Skin of body (tissue), 2 donors: ENCODE measurements around the gene HP. TPM values are rescaled to one million over a fixed set of nuclear protein-coding genes. Genes with fewer than 3 reads are reported as not detected.

Experiments
- DNase-seq: peaks from one replicate; lab custom pipeline; 2025; lab: John Stamatoyannopoulos, UW
- total RNA-seq: library from RNA; depleted of rRNA; stranded (reverse); fragments of >200 nt; gene quantifications from one replicate; pipeline ENCODE4 v1.2.3, GENCODE V29; 2014

Gene HP
- total RNA-seq, 1 donor from 2014 or later = 12.7 TPM

GRCh38 chr16:72085002-72085401 lies 30.7 kb downstream of the HP start:
- DNase-seq = no peak

DNA sequence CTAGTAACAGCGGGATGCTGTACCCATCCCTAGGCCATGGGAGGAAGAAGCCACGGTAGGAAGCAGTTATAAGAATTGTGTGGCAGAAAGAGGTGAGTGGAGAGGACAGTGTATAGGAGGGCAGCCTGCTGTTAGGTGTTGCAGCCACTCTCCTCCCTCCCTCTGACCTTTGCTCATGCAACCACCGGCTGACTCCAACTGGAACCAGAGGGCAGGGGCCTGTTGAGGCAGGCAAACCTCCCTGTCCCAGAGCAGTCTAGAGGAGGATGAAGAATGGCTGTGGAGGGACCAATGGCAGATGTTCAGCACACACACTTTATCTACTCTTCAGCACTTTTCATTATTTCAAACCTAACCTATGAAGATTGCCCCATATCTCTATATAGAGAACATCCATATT lies 36.9 kb downstream of the HP start:
- DNase-seq = no peak

- no peak for DNase-seq
Measured at GRCh38 chr16:72092832-72093447, 38.6 kb downstream of the HP start.

- DNase-seq = peak; percentile 99
Measured at GRCh38 chr16:72093448-72094265, 39.4 kb downstream of the HP start, which contains the start of the genes DHX38 and TXNL4B. DHX38 (plus strand) TSS chr16:72093847; CDS start chr16:72096158, 2,311 bp downstream. TXNL4B (minus strand) TSS chr16:72093620; CDS start chr16:72090749, 2,871 bp downstream.

DNA sequence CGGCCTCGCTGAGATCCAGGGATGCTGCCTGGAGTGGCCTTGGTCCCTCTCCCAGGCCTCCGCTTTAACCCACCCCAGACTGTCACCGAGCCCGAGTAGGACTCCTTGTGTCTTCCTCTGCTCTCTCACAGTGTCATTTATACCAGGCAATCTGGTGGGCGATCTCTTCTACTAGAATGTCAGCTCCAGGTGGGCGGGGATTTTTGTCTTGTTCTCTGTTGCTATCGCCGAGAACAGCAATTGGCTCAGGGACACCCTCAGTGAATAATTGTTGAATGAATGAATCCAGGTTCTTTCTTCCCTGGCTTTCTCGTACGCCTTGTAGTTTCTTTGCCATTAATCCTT lies 39.9 kb downstream of the HP start:
- DNase-seq = no peak

DNA sequence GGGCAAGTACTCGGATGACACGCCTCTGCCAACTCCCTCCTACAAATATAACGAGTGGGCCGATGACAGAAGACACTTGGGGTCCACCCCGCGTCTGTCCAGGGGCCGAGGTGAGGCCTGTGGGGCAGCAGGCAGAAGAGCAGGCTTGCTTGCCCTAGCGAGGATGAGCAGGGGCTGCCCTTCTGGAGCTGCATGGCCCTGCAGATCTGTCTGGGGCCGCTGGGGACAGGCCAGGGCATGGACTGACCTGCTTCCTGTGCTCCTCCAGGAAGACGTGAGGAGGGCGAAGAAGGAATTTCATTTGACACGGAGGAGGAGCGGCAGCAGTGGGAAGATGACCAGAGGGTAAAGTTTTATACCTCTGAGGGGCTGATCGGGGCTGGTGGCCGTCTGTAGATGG lies 44.6 kb downstream of the HP start:
- DNase-seq = no peak

GRCh38 chr16:72099377-72099818 lies 45.1 kb downstream of the HP start:
- DNase-seq = peak; percentile 11

DNA sequence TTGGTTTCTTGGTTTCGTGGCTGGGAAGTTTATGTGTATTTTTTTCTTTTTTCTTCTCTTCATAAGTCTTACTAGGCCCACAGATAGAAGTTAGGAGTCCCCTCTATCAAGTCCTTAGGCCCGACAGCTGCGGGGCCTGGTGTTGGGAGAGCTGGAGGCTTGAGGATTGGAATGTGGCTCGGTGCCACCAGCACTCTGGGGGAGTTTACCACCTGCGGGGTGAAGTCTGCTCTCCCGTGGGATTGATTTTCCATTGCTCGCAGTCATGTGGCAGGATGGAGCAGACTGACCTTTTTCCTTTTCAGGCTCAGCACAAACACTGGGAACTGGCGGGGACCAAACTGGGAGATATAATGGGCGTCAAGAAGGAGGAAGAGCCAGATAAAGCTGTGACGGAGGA lies 46.9 kb downstream of the HP start:
- no peak for DNase-seq

GRCh38 chr16:72104905-72105304 lies 50.6 kb downstream of the HP start:
- DNase-seq = no peak

DNA sequence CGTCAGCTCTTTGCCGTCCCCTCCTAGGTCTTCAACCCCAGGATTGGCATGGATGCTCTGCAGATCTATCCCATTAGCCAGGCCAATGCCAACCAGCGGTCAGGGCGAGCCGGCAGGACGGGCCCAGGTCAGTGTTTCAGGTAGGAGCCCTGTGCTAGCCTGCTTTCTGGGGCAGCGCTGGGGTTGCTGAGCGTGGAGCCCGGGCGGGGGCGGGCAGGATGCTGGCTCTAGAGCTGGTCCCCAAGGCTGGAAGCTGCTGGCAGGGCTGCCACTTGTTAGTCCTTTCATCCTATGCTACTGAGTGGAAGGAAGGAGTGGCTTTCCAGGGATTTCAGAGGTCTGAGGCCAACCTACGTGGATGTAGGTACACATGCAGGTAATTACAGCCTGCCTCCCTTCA lies 51.7 kb downstream of the HP start:
- no peak for DNase-seq

DNA sequence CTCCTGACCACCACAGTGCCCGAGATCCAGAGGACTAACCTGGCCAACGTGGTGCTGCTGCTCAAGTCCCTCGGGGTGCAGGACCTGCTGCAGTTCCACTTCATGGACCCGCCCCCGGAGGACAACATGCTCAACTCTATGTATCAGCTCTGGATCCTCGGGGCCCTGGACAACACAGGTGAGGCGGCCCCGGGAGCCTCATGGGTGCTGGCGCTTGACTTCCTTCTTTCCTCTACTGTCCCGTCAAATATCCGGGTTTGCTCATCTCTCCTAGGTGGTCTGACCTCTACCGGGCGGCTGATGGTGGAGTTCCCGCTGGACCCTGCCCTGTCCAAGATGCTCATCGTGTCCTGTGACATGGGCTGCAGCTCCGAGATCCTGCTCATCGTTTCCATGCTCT lies 53.1 kb downstream of the HP start:
- no peak for DNase-seq

DNA sequence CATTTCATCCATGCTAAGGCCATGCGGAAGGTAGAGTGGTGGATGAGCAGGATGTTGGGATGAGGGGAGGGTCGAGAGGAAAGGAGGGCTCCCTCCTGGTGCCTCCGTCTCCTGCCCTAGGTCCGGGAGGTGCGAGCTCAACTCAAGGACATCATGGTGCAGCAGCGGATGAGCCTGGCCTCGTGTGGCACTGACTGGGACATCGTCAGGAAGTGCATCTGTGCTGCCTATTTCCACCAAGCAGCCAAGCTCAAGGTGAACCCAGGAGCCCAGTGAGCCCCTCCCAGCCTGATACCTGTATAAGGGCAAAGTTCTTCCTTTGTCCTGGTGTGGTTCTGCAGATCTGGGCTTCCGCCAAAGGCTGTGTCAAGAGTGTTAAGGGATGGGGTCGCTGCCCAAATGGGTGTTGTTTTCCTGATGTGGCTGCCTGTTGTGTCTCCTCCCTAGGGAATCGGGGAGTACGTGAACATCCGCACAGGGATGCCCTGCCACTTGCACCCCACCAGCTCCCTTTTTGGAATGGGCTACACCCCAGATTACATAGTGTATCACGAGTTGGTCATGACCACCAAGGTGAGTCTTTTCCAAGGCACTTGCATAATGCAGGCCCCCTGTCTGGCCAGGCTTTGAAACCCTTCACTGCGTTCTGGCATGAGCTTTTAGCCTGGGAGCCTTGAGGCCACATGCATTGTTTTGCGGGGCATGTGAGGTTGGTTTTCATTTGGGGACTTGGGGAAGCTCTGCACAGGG lies 54.2 kb downstream of the HP start:
- no peak for DNase-seq

- no peak for DNase-seq
Measured at GRCh38 chr16:72109300-72109699, 55.0 kb downstream of the HP start.

GRCh38 chr16:72109966-72110530 lies 55.7 kb downstream of the HP start:
- no peak for DNase-seq

Other genes starting within 250 kb of the HP start
- 76.7 TPM for gene AP1G1, start 245.7 kb upstream of the HP start, total RNA-seq
- 16.6 TPM for gene ATXN1L, start 208.5 kb upstream of the HP start, total RNA-seq
- gene ZNF821, start 170.3 kb upstream of the HP start, total RNA-seq = 5.1 TPM
- 166 TPM for gene IST1, start 159.0 kb upstream of the HP start, total RNA-seq
- 0.39 TPM for gene PKD1L3, start 54.1 kb upstream of the HP start, total RNA-seq
- 4.0 TPM for gene DHODH, start 45.8 kb upstream of the HP start, total RNA-seq
- gene HPR, start 8.7 kb downstream of the HP start, total RNA-seq = not detected
- gene TXNL4B, start 39.1 kb downstream of the HP start, total RNA-seq = 9.3 TPM
- 46.7 TPM for gene DHX38, start 39.3 kb downstream of the HP start, total RNA-seq
- 1.8 TPM for gene PMFBP1, start 117.7 kb downstream of the HP start, total RNA-seq